ENCODE data around the gene RASA1. TPM values are rescaled to one million over a fixed set of nuclear protein-coding genes. Genes with fewer than 3 reads are reported as not detected.
A peak's percentile ranks its signal among the peaks of the same experiment; 100 is the strongest.

The RASA1 gene
- total RNA-seq, 1 experiment from 2014 or later = 16.4 TPM

DNA sequence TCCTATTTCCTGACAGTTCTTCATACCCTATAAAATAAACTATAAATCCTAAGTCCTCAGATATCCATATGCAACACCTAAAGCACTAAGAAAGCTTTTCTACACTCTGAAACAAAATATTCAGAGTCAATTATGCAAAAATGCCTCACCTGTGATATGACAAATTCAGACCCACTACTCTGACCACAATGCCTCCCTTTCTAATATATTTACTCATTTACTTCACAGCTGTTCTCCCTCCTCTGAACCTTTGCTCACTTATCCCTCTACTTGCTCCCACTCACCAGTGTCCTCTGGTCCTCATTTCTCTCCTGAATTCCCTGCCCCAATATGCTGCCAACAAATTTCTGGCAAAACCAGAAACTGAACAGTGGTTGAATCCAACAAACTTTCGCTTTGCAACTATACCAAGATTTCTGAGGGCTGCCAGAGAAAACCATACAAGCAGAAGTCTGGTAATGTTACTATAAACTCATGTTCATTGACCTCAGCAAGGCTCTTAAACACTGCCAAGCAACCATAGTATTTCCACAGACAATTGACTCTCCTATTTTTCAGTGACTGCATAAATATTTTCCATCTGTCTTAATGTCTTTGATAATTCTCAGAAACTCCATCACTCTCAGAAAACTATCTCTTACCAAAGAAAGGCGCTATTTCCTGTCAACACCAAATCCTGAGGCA is 137.9 kb downstream of the RASA1 start:
- no peak for DNase-seq
- no peaks in the 10 kb centered on the region for H3K27me3 ChIP-seq
- no peaks in the 10 kb centered on the region for H3K9me3 ChIP-seq
- no peak overlapping the region for H3K4me3 ChIP-seq
- H3K36me3 ChIP-seq = peaks cover 97% of the 10 kb centered on the region

DNA sequence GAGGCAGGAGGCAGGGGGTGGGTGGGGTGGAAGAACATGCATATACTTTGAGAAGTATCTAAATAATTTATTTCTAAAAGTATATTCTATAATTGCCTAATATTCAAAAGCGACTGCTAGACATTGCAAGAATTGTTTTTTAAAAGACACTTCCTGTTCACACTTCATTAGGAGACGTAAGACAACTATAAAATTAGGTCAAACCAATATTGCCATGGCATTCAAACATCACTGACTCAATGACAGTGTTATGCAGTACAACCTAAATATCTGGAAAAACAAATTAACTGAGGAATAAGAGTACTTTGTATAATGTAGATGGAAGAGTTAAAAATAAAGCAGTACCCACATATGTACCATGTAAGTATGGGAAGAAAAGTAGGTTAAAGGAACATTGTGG is 140.5 kb downstream of the RASA1 start:
- H3K36me3 ChIP-seq = peaks cover 77% of the 10 kb centered on the region
- no peak overlapping the region for H3K4me3 ChIP-seq
- H3K9me3 ChIP-seq = no peaks in the 10 kb centered on the region
- DNase-seq = no peak
- no peaks in the 10 kb centered on the region for H3K27me3 ChIP-seq

DNA sequence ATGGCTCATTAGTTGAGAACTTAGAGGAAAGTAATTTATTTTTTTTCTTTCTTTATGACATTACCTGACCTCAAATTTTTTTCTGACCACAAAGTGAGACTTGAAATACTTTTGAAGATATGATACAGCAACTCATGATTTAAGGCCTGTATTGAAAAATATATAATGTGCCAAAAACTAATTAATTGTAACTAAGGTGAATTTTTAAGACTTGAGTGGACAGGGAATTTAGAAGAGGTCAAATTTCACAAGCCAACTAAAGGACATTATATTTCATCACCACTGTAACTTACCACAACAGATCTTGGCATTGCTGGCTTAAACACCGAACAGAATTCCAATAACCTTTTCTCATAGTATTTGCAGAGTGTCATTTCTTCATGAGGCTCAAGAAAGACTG is 143.2 kb downstream of the RASA1 start:
- Histone ChIP-seq H3K27me3 (no peaks in the 10 kb centered on the region), H3K9me3 (no peaks in the 10 kb centered on the region), H3K36me3 (peaks cover 50% of the 10 kb centered on the region), H3K4me3 (peak overlapping the region; percentile 78)
- no peak for DNase-seq

- DNase-seq = no peak
- no peaks in the 10 kb centered on the region for H3K27me3 ChIP-seq
- H3K4me3 ChIP-seq = peak overlapping the region; percentile 78
- peaks cover 45% of the 10 kb centered on the region for H3K36me3 ChIP-seq
- no peaks in the 10 kb centered on the region for H3K9me3 ChIP-seq
Measured at GRCh38 chr5:87411586-87411972, 143.9 kb downstream of the RASA1 start.

DNA sequence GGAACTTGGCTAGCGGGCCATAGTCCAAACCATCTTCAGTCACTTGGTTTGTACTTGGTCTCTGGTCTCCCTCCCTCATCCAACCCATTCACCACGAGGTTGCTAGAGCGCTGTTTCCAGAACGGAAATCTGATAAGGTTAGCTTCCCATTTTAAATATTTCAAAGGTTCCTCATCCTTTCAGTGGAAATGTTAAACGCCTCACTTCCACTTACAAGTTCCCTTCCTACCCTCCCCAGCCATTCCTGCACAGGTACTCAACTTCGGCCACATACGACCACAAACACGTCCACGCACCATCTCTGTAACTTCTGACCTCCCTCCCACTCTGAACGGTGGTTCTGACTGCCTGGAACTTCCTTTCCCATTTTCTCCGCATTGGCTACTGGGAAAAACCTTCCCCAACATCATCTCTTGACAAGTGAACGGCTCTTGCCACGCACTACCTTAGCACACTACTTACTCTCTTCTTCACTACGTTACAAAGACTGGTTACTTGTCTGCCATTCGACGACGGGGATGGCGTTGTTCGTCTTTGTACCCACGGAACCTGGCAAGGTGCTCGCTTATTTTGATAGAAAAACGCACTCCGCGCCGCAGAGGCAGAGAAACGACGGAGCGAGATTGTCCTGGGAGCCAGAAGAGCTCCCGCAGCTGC is 144.4 kb downstream of the RASA1 start:
- DNase-seq = peak; percentile 37
- H3K4me3 ChIP-seq = peak overlapping the region; percentile 78

DNA sequence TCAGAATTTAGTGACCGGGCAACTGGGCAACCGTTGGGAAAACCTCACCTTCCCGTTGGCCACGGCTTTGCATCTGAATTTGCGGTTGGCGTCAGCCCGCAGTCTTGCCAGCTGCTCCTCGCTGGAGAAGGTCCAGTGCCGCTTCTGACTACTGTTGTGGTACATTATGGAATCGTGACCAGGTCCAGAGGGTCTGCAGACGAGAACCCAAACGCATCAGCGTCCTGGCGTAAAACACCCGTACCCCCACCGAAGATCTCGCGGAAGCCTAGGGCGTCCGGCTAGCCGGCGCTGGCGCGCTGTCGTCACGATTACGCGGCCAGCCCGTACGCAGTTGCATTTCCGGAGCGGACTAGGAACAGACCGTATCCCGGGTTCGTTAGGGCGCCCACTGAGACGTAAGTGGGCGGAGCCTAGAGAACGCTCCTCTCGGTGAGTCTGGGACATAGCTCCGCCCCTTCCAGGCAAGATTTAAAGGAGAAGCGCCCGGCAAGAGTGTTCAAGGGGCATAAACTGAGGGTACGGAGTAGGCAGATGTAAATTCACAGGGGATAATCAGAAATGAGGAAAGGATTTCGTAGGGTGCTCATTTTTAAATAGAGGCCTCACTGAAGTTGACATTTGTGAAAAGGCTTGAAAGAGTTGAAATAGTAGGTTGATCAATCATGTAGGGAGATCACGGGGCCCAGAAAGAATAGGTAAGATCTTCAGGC is 145.1 kb downstream of the RASA1 start, which contains the start of gene CCNH:
TSS of gene CCNH (minus strand) at position 301 of the 713 bp plus-strand sequence. CDS start at position 165, 136 bp downstream.
- Histone ChIP-seq H3K27me3 (no peaks in the 10 kb centered on the region), H3K4me3 (peak within 1 kb of the TSS; percentile 78), H3K9me3 (no peaks in the 10 kb centered on the region), H3K36me3 (peaks cover 33% of the 10 kb centered on the region)
- DNase-seq = peak; percentile 99

More for the DNA sequence above, 144.4 kb downstream of the RASA1 start:
- Histone ChIP-seq H3K9me3 (no peaks in the 10 kb centered on the region), H3K27me3 (no peaks in the 10 kb centered on the region), H3K36me3 (peaks cover 40% of the 10 kb centered on the region)

GRCh38 chr5:87413343-87413645 is 145.6 kb downstream of the RASA1 start:
- Histone ChIP-seq H3K9me3 (no peaks in the 10 kb centered on the region), H3K4me3 (peak overlapping the region; percentile 78), H3K27me3 (no peaks in the 10 kb centered on the region), H3K36me3 (peaks cover 28% of the 10 kb centered on the region)
- DNase-seq = no peak

GRCh38 chr5:87418506-87418905 is 150.8 kb downstream of the RASA1 start:
- no peak for DNase-seq
- H3K4me3 ChIP-seq = no peak overlapping the region
- H3K27me3 ChIP-seq = no peaks in the 10 kb centered on the region
- no peaks in the 10 kb centered on the region for H3K36me3 ChIP-seq
- no peaks in the 10 kb centered on the region for H3K9me3 ChIP-seq

DNA sequence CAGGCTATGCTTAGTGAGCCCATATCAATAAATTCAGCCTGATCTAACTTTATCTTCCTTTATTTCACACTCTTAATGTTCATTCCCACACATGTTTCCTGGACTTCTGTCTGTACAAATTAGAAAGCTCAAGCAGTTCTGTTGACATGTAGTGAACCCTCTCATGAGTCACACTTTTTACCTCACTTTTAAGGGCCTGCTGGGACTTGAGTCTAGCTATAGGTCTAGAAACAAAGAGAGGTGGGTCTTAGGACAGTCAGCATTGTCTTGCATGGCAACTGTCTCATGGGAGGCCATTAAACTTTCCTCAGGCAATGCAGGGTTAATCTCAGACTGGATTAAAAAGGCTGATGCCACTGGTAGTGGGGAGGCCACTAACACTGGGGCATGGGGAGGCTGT is 153.6 kb downstream of the RASA1 start:
- Histone ChIP-seq H3K27me3 (no peaks in the 10 kb centered on the region), H3K36me3 (no peaks in the 10 kb centered on the region), H3K9me3 (no peaks in the 10 kb centered on the region), H3K4me3 (no peak overlapping the region)
- no peak for DNase-seq

- Histone ChIP-seq H3K36me3 (no peaks in the 10 kb centered on the region), H3K4me3 (no peak overlapping the region), H3K27me3 (peaks cover 3% of the 10 kb centered on the region; the same call in 1 of the 2 replicates), H3K9me3 (no peaks in the 10 kb centered on the region)
- DNase-seq = no peak
Measured at GRCh38 chr5:87423755-87424154, 156.1 kb downstream of the RASA1 start.

GRCh38 chr5:87430863-87431457 is 163.3 kb downstream of the RASA1 start:
- Histone ChIP-seq H3K27me3 (peaks cover 6% of the 10 kb centered on the region; the same call in 1 of the 2 replicates), H3K9me3 (no peaks in the 10 kb centered on the region), H3K4me3 (no peak overlapping the region), H3K36me3 (no peaks in the 10 kb centered on the region)
- DNase-seq = no peak

- H3K27me3 ChIP-seq = peaks cover 6% of the 10 kb centered on the region; the same call in 1 of the 2 replicates
- H3K36me3 ChIP-seq = no peaks in the 10 kb centered on the region
- H3K9me3 ChIP-seq = no peaks in the 10 kb centered on the region
- H3K4me3 ChIP-seq = no peak overlapping the region
- DNase-seq = no peak
Measured at GRCh38 chr5:87432460-87432859, 164.8 kb downstream of the RASA1 start.

DNA sequence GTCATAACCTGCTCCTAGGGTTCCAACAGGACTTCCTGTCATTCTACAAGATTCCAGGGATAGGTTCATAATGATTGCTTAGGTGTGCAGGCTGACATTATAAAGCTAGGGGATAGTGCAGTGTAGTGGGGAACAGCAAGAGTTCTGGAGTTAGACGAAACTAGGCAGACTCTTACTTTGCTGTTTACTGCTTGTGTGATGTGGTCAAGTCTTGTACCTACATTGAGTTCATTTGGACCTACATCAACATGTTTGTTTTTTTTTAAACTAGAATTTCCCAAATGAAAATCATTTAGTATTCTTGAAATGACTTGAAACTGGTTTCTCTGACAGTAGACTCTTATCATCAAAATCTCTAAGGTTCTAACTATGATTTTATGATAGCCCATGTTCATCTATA is 166.3 kb downstream of the RASA1 start:
- no peaks in the 10 kb centered on the region for H3K9me3 ChIP-seq
- H3K36me3 ChIP-seq = no peaks in the 10 kb centered on the region
- no peak overlapping the region for H3K4me3 ChIP-seq
- 0 out of 2 replicates have a peak, but pooled peaks cover 3% of the 10 kb centered on the region for H3K27me3 ChIP-seq
- no peak for DNase-seq

- 0 out of 2 replicates have a peak, but pooled peaks cover 3% of the 10 kb centered on the region for H3K27me3 ChIP-seq
- no peaks in the 10 kb centered on the region for H3K9me3 ChIP-seq
- H3K4me3 ChIP-seq = no peak overlapping the region
- DNase-seq = no peak
- no peaks in the 10 kb centered on the region for H3K36me3 ChIP-seq
Measured at GRCh38 chr5:87434461-87434860, 166.8 kb downstream of the RASA1 start.

DNA sequence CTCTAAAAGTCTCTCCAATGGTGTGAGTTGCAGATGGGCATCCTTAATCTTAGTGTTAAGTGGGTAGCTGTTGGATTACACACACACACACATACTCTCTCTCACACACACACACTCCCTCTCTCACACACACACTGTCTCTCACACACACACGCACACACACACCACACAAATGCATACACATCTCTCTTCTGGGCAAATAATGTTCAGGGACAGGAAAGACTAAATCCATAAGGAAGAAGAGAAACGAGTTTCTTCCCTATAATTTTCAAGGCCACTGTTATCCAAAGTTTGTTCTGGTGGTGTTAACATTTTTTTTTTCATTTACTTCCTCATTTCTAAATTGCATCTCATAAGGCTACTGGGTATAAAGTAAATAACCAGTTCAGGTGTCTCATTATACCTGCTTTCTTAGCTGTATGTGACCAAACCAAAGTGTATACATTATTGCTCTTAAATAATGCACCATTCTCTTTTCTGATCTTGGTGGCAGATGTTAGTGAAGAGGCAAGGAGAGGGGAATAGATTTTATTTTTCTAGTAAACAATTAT is 167.5 kb downstream of the RASA1 start:
- H3K4me3 ChIP-seq = no peak overlapping the region
- H3K27me3 ChIP-seq = 0 out of 2 replicates have a peak, but pooled peaks cover 3% of the 10 kb centered on the region
- no peaks in the 10 kb centered on the region for H3K9me3 ChIP-seq
- DNase-seq = no peak
- H3K36me3 ChIP-seq = no peaks in the 10 kb centered on the region

GRCh38 chr5:87437724-87438123 is 170.0 kb downstream of the RASA1 start:
- H3K9me3 ChIP-seq = no peaks in the 10 kb centered on the region
- DNase-seq = no peak
- H3K36me3 ChIP-seq = no peaks in the 10 kb centered on the region
- H3K27me3 ChIP-seq = peaks cover 2% of the 10 kb centered on the region; the same call in 1 of the 2 replicates
- no peak overlapping the region for H3K4me3 ChIP-seq

- Histone ChIP-seq H3K27me3 (peaks cover 2% of the 10 kb centered on the region; the same call in 1 of the 2 replicates), H3K4me3 (no peak overlapping the region), H3K9me3 (no peaks in the 10 kb centered on the region), H3K36me3 (no peaks in the 10 kb centered on the region)
- DNase-seq = no peak
Measured at GRCh38 chr5:87438231-87438630, 170.5 kb downstream of the RASA1 start.

Data from MG63 (cell line).